LNCaP clone FGC (cell line): ENCODE results near the gene ITGAX.

Experiments
- DNase-seq: peaks from one replicate; pipeline ENCODE4 v3.0.0-alpha.2; 2011; ENCODE audit warnings: low read depth
- H3K4me3 ChIP-seq: 2 replicates; pipeline ENCODE4 v1.5.1; 2011; ENCODE audit warnings: mild to moderate bottlenecking, low read depth, low read length, control low read depth
- TF ChIP-seq, protein P1 (sequence below): IDR thresholded peaks from 2 replicates; pipeline ENCODE4 v1.5.1; 2012; ENCODE audit warnings: mild to moderate bottlenecking; ENCODE audit not compliant: control insufficient read depth, insufficient read depth; ENCODE audit errors: extremely low read depth

ITGAX gene

GRCh38 chr16:31350275-31351005, 4.5 kb upstream of the ITGAX start:
- no peak overlapping the region for H3K4me3 ChIP-seq
- TF ChIP-seq, protein P1, sequence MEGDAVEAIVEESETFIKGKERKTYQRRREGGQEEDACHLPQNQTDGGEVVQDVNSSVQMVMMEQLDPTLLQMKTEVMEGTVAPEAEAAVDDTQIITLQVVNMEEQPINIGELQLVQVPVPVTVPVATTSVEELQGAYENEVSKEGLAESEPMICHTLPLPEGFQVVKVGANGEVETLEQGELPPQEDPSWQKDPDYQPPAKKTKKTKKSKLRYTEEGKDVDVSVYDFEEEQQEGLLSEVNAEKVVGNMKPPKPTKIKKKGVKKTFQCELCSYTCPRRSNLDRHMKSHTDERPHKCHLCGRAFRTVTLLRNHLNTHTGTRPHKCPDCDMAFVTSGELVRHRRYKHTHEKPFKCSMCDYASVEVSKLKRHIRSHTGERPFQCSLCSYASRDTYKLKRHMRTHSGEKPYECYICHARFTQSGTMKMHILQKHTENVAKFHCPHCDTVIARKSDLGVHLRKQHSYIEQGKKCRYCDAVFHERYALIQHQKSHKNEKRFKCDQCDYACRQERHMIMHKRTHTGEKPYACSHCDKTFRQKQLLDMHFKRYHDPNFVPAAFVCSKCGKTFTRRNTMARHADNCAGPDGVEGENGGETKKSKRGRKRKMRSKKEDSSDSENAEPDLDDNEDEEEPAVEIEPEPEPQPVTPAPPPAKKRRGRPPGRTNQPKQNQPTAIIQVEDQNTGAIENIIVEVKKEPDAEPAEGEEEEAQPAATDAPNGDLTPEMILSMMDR: no peak
- no peak for DNase-seq

GRCh38 chr16:31351246-31351941, 3.6 kb upstream of the ITGAX start:
- TF ChIP-seq, protein P1: no peak
- no peak for DNase-seq
- H3K4me3 ChIP-seq: no peak overlapping the region

GRCh38 chr16:31351942-31352325, 3.0 kb upstream of the ITGAX start:
- no peak overlapping the region for H3K4me3 ChIP-seq
- DNase-seq: no peak
- TF ChIP-seq, protein P1: no peak

DNA sequence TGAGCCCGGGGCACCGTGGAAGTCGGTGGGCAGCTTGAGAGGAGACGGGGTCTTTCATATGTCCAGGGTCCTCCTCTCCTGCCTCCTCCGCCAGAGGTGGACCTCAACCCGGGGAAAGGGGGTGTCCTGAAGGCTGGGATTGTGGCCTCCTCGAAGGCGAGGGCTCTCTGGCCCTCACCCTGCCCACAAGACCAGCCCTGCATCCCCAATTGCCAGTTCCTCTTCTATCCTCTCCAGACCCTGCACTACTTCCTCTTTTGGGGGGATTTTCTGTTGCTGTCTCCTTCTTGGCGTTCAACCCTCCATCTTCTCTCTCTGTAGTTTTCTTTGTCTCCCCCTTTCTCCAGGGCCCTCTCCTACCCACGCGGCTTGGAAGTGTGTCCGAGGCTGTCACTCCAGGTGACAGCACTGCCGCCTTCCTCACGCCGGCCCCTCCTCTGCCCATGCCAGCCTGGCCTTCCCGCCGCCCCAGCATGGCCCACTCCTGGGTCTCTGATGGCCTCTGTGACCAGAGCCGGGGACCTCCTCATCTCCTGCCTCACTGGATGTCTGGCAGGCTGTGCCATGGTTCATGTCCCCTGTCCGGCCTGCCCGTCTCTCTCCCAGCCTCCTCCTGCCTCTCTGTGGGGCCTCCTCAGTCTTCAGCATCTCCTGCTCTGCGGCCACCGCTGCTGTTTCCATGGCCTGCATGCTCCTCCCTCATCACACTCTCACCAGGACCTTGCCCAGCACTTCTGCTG, 2.4 kb upstream of the ITGAX start:
- H3K4me3 ChIP-seq: no peak overlapping the region
- no peak for DNase-seq
- TF ChIP-seq, protein P1: no peak

DNA sequence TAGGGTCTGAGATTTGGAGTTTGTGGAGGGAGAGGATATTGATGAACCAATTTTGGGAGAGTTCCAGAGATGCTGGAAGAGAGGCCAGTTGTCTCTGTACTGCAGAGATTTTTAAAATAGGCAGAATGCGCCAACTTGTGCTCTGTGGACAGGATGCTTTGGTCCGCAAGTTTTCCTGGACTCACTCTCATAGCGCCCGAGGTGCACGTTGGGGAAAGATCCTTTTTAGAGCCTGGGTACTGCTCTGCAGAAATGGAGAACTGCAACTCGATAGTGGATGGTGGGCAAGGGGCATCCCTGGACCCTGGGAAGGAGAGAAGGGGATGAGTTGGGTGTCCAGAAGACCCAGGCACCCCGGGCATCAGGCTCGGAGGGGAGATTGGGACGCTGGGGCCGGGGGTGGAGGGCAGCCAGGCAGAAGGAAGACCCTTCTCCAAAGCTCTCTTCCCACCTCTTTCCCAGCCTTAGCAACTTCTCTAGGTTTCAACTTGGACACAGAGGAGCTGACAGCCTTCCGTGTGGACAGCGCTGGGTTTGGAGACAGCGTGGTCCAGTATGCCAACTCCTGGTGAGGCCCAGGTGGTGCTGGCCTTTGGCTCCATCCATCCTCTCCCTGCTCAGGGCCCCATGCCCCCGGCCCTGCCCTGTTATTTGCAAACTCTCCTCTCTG, 590 bp downstream of the ITGAX start:
- TF ChIP-seq, protein P1: no peak

GRCh38 chr16:31356566-31357323, 1.8 kb downstream of the ITGAX start:
- no peak for DNase-seq
- TF ChIP-seq, protein P1: no peak
- H3K4me3 ChIP-seq: no peak overlapping the region

More for the DNA sequence above, 590 bp downstream of the ITGAX start:
- no peak for DNase-seq
- H3K4me3 ChIP-seq: no peak overlapping the region
